Activated CD8-positive, alpha-beta memory T cell treated with anti-CD3 and anti-CD28 coated beads for 4 hours (primary cell): ENCODE data around the gene FCHSD2.
"Not testable (repeated sequence)": the region's sequence is repeated elsewhere in the genome, so short reads cannot be mapped to it uniquely, and the experiment has no call there.

Experiments used
- DNase-seq, 2 donors: peaks; one replicate each; pipeline ENCODE4 v3.0.0-alpha.2; 2020; ENCODE audit warnings: low read depth in 2 of 2

Gene FCHSD2

DNA sequence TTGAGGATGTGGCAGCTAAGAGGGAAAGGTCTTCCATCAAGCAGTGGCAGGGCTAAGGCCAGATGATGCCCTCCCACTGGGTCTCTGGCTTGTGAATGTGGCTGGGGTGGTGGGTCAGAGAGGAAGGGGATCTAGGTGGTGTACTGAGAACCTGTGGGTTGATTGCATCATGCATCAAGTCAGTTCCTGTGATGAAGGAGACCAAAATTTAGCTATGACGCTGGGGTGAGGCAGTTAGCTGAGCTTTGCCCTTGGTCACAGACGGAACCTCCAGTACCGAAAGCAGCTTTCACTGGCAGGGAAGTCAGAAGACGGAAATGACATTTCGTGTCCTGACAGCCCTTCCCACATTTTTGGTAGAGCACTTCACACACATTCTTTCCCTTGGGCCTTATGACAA is 307.2 kb downstream of the FCHSD2 start:
- DNase-seq = no peak

DNA sequence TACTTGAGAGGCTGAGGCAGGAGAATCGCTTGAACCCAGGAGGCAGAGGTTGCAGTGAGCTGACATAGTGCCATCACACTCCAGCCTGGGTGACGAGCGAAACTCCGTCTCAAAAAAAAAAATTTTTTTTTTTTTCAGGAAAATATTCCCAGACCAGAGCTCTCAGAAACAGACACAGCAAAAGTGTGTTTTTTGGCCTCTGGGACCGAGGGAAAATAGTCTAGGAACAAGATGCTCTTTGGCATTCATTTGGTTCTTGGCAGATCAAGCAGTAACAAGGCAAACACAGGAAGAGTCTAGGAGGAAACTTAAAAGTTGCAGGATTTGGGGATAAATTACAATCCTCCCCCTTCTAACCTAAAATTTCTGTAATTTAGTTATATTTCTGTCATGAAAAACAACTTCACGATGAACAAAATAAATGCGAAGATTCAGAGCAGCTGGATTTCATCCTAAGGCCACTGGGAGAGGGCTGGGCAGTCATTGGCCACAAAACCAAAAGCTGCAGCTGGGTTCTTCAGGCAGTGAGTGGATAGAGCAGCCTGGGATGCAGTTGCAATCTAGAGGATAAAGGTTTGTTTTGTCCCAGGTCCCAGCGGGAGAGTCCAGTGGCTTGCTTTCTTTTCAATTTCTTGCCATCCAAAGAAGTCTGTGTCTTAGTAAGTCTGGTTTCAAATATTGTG is 308.2 kb downstream of the FCHSD2 start:
- no peak for DNase-seq

DNA sequence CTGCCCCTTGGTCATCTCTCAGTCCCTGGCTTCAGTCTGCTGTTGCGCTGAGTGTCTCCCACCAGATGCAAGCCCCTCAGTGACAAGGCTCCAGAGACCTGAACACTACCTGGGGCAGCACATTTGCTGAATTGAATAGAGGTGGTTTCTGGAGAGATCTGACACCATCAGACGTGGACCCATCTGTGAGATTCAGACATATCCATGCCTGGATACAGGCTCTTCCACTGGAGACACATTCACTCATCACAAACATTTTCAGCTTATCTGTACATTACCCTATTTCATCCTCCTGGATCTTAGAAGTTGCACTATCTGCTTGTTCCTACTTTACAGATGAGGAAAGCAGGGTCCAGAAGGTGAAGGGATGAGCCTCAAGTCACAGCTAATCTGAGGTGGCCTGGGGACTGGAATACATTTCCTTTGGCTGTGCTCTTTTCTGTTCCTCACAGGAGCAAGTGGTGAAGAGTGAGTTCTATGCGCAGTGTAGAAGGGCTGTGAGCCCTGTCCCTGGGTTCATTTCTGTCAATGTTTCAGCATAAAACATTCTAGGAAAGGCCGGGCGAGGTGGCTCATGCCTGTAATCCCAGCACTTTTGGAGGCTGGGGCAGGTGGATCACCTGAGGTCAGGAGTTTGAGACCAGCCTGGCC is 308.9 kb downstream of the FCHSD2 start:
- no peak for DNase-seq

DNA sequence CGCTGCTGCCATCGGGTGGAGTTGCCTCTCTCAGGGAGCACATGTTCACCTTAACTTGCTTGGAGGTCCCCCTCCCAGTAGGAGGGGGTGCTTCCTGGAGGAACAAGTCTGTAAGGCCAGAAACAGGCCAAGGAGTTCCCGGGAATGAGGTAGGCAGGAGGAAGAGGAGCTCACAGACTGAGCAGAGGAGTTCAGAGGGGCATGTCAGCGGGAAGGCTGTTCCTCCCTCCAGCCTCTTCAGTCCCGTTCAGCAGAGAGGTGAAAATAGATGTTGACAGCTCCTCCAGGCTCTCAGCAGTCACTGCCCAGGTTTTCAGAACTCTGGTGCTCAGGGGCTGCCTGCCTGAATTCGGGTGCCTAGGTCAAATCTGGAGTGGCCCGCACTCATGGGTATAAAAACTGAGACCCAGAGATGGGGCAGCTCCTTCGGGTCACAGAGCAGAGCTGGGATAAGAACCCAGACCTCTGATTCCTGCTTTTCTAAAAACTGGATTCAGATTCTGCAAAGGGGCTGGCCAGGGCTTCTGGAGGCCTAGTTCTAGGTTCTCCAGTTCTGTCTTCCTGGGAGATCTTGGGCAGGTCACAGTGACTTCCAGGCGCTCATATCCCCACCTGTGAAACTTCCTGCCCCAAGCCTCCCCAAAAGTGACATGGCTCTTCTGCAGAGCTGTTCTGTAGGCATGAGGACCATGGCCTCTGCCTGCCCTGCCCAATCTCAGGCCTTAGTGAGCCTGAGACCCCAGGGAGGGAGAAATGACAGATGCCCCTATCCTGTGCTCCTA is 309.6 kb downstream of the FCHSD2 start:
- no peak for DNase-seq

DNA sequence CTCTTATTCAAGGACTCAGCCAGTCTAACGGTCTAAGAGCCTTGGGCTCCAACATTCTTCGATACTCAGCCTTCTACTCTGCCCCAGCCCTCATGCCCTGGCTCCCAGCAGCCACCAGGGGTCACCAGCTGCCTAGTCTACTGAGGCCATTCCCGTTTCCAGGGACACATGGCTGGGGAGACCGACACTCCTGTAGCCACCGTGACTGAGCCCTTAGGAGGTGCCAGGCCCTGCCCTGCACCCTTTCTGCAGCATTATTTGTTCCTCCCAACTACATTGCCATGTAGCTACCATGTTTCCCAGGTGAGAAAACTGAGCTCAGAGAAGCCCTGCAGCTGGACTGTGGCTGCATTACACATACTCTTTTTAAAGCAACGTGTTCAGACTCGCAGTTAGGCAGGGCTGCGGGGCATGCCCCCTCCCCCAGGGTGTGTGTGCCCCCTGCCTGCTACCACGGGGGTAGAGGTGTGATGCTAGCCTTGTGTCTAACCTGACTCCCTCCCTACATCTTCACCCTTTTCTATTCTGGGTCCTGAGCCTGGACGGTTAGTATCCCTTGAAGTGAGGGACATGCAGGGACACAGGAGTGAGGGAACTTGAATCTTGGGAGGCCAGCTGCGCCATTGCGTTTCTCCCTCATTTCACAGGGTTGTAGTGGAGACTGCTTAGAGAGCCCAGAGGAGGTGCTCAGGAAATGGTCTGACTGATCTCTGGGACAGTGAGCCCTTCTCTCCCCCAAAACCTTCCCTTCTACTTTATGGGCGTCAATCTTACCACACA is 310.4 kb downstream of the FCHSD2 start:
- no peak for DNase-seq

DNA sequence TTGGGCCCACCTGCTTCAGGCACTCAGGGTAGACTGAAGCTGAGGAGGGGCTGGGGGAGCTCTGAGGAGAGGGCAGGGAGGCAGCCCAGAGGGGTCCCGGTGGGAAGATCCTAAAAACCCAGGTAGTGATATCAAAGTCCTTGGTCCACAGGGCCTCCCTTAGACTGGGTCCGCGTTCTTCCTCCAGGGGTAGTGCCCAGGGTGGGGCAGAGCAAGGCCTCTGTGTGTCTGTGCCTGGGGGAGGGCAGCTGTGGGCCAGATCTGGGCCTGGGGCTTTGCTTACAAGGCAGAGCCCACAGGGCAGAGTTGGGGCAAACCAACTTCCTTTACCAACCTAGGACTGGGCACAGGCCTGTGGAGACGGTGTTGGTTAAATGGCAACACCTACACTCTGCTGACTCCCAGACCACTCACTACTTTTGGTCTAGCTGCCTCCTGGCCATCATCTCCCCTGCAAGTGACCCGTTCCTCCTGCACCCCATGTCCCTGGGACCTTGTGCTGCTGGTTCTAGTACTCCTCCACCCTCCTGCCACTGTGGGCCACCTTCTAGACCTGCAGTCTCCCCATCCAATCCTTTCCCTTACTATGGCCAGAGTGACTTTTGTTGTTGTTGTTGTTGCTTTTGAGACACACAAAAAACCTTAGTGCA is 312.1 kb downstream of the FCHSD2 start:
- DNase-seq = no peak

DNA sequence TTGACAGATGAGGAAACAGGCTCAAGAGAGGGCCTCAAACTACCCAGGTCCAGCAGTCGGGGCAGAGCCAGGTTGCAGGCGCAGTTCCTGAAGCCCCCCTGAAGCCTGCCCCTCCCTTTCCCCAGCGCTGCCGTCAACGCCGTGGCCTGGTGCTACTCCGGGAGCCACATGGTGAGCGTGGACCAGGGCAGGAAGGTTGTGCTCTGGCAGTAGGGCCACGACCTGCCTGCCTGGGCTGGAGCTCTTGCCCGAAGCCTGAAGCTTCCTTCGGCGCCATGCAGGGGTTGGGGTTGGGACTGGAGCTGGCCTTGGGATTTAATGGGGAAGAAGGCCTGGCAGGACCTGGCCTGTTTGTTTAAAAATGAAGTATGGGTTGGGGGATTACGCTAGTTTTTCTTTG is 312.9 kb downstream of the FCHSD2 start:
- DNase-seq = no peak

DNA sequence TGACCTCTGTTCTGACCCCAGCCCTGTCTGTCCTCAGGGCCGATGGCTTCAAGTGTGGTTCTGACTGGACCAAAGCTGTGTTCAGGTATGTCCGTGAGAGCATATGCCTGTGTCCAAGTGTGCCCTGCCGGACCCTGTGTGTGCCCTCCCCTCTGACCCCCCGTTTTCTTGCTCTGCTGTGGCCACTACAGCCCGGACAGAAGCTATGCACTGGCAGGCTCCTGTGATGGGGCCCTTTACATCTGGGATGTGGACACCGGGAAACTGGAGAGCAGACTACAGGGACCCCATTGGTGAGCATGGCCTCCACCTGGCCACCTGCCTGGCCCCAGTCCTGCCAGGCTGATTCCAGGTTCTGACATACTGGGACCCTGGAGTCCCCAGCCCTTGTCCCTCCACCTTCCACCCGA is 313.4 kb downstream of the FCHSD2 start:
- DNase-seq = no peak

DNA sequence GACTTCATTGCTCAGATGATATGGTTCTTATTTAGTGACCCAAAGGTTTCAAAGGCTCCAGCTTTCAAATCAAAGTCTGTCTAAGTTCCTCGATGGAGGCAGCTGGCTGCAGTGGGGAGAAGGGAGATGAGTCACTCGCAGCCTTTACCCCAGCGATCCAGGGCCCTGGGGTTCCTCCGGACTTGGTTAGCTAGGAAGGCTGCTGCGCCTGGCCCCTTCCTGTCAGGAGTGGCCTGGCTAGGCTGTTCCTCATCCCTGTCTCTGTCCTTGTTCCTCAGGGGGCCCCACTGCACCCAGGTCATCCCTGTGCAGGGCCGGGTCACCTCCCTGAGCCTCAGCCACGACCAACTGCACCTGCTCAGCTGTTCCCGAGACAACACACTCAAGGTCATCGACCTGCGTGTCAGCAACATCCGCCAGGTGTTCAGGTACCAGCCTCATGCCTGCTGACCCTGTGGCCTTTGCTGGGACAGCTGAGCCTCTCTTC is 314.0 kb downstream of the FCHSD2 start:
- no peak for DNase-seq

DNA sequence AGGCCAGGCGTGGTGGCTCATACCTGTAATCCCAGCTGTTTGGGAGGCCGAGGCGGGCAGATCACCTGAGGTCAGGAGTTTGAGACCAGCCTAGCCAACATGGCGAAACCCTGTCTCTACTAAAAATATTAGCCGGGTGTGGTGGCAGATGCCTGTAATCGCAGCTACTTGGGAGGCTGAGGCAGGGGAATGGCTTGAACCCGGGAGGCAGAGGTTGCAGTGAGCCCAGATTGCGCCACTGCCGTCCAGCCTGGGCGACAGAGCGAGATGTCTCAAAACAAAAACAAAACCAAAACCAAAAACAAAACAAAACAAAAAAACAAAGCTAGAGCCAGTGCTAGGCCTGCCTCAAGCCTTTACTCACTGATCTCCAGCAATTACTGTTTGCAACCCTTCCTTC is 314.5 kb downstream of the FCHSD2 start:
- DNase-seq = not testable (repeated sequence)

DNA sequence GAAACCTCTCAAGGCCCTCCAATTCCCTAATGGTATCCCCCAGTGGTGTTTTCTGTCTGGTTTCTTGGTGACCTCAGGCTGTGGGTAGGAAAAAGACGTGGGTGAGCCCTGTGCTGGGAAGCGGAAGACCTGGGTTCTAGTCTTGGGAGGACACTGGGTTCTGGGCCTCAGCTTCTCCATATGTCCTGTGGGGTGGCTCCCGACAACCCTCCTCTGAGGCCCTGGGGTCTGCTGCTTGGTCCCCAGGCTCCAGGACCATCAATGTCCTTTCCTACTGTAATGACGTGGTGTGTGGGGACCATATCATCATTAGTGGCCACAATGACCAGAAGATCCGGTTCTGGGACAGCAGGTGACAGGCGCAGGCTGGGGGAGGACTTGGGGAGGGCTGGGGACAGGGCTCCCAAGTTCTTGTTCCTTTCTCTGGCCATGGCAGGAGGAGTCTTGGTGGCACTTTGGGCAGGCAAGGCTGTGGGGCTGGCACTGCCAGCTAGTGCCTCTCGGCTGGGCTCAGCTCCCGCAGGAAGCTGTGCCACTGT is 315.1 kb downstream of the FCHSD2 start:
- DNase-seq = no peak

DNA sequence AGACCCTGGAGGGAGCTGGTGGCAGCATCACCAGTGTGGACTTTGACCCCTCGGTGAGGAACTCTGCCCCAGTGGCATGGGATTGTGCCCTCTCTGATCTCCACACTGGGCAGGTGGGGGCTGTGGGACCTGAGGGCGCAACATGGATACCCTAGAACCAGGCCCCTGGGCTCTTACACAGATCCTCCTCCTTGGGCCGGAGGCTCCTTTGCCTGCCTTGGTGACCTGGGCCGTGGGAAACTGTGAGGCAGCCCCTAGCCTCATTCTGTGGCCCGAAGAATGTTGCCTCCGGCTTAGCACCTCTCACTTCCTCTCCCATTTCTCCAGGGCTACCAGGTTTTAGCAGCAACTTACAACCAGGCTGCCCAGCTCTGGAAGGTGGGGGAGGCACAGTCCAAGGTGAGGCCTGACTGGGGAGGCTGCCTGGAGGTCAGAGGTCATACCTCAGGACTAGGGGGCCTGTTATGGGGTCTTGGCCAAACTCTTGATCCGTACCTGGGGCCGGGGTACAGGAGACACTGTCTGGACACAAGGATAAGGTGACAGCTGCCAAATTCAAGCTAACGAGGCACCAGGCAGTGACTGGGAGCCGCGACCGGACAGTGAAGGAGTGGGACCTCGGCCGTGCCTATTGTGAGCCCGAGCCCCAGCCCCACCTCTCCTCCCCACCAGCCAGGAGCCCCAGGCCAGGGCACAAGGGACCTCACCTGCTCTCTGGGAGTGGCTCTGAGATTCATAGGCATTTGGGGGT is 315.8 kb downstream of the FCHSD2 start:
- no peak for DNase-seq

DNA sequence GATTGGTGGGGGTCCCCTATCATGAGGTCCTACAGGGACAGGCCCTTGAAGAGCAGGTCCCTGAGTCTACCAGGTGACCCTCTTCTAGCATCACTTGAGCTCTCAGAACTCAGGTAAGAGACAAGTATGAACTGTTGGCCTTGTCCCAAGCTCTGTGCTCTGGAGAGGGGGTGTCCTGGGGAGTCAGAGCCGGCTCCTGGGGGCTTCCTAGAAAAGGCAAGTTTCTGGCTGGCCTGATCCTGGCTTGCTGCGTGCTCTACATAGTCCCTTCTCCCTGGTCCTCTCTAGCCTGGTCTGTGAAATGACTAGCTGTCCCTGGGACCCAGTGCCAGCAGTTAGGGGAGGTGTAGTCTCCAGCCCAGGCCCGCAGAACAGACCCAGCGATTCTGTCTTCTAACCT is 316.5 kb downstream of the FCHSD2 start:
- no peak for DNase-seq

DNA sequence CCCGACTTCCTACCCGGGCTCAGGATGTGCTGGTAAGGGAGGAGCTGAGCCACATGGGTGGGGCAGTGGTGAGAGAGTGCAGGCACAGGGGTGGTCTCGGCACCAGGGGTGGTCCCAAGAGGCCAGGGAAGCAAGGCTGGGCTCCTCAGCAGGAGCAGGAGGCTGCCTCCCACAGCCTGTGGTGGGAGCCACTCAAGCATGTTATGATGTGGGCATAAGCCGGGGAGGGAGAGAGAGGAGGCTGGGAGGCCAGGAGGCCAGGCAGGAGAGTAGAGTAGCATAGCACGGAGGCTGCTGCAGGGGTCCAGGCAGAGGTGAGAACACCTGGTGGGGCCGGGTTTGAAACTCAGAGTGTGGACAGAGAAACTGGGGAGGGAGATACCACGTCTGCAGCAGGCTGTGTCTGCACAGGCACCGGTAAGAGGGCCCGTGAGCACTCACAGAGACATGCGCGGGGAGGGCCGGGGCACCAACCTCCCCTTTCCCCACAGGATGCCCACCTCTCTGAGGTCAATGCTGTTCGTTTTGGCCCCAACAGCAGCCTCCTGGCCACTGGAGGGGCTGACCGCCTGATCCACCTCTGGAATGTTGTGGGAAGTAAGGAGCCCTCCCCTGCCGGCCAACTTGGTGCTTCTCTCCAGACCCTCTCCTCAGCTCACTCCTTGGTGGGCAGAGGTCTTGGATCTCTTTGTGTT is 317.2 kb downstream of the FCHSD2 start:
- DNase-seq = no peak

DNA sequence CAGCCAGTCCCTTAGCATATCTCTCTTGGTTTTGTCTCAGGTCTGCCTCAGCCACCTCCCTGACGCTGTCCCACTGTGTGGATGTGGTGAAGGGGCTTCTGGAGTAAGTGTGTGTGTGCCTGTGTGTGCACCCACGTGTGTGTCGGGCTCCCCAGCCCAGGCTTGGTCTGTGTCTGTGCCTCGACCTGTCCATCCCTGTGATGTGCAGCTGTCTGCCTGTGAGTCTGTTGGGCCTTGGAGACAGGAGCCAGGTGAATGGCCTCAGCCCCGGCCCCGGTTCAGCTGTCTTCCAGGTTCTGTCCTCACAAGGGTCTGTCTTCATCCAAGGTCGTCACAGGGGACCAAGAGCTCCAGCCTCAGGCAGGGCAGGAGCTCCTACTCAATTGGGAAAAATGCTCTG is 318.1 kb downstream of the FCHSD2 start:
- DNase-seq = no peak

DNA sequence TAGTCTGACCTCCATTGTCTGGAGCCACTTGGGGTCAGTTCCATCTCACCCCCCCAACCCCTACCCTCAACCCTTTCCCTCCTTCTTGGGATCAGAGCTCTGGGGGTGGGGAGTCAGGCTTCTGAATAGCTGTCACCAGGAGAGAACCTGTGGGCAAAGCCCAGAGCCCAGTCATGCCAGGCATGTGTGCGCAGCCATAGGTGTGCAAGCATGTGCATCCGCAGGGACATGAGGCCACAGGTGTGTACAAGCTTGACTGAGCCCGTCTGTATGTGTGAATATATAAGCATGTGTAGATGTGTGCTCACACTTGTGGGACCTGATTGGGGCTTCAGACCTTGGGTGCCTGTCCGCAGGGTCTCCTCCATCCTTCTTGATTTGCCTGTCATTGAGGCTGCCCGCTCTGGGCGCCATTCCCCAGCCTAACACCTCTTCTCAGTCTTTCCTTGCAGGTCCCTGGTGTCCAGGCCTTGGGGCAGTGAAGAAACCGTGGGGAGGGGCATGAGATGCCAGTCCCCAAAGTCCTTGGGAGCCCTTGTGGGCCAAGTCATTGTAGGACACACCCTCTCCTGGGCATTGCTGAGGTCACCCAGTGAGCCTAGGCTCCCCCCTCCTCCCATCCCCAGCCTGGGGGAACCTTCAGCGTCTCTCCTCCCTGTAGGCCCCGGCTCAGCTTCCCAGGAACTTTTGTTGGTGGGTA is 318.9 kb downstream of the FCHSD2 start:
- no peak for DNase-seq

DNA sequence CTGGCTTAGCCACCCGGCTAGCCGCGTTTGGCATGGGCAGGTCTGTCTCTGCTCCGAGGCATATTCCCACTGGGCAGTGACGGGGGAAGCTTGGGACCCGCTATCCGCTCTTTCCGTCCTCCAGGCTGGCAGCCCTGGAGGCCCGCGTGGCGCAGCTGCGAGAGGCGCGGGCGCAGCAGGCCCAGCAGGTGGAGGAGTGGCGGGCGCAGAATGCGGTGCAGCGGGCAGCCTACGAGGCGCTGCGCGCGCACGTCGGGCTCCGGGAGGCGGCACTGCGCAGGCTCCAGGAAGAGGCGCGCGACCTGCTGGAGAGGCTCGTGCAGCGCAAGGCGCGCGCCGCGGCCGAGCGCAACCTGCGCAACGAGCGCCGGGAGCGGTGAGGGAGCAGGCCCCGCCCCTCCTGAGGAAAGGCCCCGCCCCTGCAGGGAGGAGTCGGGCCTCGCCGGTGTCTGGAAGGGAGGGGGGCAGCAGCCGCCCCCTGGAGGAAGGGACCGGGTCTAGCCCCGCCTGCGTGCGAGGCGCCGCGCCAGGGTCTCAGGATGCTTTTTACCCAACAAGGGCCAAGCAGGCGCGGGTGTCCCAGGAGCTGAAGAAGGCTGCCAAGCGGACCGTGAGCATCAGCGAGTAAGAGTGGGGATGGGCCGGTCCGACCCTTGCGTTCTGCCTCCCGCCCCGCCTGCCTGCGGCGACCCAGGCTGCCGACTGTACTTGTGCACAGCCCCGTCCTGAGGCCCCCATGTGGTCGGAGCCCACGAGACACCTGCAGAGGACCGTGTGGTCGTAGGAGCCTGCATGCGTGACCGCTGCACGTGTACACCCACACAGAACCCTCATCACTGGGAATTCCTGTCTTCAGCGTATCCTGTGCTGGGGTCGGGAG is 320.0 kb downstream of the FCHSD2 start:
- DNase-seq = peak; percentile 52 to 81

DNA sequence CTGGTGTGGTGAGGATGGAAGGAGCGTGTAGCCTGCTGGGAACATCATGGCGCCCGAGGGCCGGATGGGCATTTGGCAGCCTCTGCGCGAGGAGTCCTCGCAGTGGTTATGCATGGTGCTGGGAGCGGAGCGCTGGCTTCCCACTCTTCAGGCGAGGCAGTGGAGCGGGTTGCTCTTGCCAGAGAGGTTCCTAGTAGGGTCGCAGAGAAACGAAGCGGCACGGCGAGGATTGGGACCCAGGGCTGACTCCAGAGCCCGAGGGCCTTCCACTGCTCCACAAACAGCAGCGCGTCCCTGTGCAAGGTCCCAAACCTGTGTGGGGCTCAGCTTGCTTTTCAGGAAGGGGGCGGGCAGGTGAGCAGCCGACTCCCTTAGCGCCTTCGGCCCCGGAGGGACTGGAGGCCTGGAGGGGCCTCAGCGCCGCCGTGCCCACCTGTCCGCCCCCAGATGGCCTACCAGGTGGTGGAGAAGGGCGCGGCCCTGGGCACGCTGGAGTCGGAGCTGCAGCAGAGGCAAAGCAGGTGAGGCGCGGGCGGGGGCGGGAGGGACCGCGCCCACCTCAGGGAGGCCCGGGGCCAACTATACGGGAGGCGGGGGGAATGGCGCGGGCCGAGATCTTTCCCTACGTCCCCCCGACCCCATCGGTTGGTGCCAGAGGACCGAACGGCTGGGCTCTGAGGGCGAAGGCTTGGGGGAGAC is 320.7 kb downstream of the FCHSD2 start:
- no peak for DNase-seq
